Neural crest cell (in vitro differentiated cells): ENCODE measurements around the gene CDH26. TPM values are rescaled to one million over a fixed set of nuclear protein-coding genes. Genes with fewer than 3 reads are reported as not detected.

Experiments used
- DNase-seq: peaks from one replicate; pipeline ENCODE4 v3.0.0; 2021; ENCODE audit warnings: low read depth, mixed read lengths, low spot score
- H3K27ac Mint-ChIP-seq: one replicate; pipeline ENCODE4 v1.8.0; 2021; ENCODE audit warnings: mild to moderate bottlenecking, mixed read lengths; ENCODE audit not compliant: unreplicated experiment
- H3K27me3 Mint-ChIP-seq: 2 replicates; pipeline ENCODE4 v1.8.0; 2021; ENCODE audit warnings: low read depth, mild to moderate bottlenecking, mixed read lengths
- H3K36me3 Mint-ChIP-seq: 2 replicates; pipeline ENCODE4 v1.8.0; 2021; ENCODE audit warnings: low read depth, mild to moderate bottlenecking, mixed read lengths
- H3K4me1 Mint-ChIP-seq: 2 replicates; pipeline ENCODE4 v1.8.0; 2021; ENCODE audit warnings: mixed read lengths
- H3K4me3 Mint-ChIP-seq: one replicate; pipeline ENCODE4 v1.8.0; 2021; ENCODE audit warnings: mild to moderate bottlenecking, mixed read lengths
- H3K9me3 Mint-ChIP-seq: 2 replicates; pipeline ENCODE4 v1.8.0; 2021; ENCODE audit warnings: mixed read lengths
- total RNA-seq: library from RNA; stranded (reverse); gene quantifications from 2 replicates; pipeline ENCODE4 v1.2.1, GENCODE V29; 2021
- TF ChIP-seq, protein P1 (sequence below): fragments of 200-600 bp; sonication (generic); conservative IDR thresholded peaks from 2 replicates; pipeline ENCODE4 v1.5.0; 2021; ENCODE audit warnings: antibody characterized with exemption, mild to moderate bottlenecking

Gene CDH26
- total RNA-seq, 1 donor from 2014 or later, result 0.89 TPM

DNA sequence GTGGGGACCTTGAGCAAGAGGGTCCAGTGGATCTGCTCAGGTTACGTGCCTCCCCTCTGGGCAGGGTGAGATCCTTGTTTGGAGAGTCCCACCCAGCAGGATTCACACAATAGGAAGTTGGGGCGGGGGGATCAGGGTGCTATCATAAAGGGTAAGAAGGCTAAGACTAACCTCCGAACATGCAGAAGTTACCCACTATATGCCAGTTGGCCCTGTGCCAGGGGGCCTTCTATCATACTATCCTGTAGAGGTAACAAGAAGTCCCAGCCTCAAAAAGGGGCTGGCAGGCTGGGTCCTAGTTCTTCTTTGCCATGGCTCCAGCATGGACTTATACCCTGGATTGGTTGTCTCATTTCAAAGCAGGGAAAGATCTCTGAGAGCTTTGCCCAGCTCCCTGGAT, 94.1 kb downstream of the CDH26 start:
- no peak overlapping the region for H3K4me3 Mint-ChIP-seq
- TF ChIP-seq, protein P1, sequence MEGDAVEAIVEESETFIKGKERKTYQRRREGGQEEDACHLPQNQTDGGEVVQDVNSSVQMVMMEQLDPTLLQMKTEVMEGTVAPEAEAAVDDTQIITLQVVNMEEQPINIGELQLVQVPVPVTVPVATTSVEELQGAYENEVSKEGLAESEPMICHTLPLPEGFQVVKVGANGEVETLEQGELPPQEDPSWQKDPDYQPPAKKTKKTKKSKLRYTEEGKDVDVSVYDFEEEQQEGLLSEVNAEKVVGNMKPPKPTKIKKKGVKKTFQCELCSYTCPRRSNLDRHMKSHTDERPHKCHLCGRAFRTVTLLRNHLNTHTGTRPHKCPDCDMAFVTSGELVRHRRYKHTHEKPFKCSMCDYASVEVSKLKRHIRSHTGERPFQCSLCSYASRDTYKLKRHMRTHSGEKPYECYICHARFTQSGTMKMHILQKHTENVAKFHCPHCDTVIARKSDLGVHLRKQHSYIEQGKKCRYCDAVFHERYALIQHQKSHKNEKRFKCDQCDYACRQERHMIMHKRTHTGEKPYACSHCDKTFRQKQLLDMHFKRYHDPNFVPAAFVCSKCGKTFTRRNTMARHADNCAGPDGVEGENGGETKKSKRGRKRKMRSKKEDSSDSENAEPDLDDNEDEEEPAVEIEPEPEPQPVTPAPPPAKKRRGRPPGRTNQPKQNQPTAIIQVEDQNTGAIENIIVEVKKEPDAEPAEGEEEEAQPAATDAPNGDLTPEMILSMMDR, result no peak
- no peak for DNase-seq
- no peak overlapping the region for H3K27ac Mint-ChIP-seq
- no peaks in the 10 kb centered on the region for H3K4me1 Mint-ChIP-seq
- H3K27me3 Mint-ChIP-seq, result peaks cover 2% of the 10 kb centered on the region
- no peaks in the 10 kb centered on the region for H3K36me3 Mint-ChIP-seq
- no peaks in the 10 kb centered on the region for H3K9me3 Mint-ChIP-seq

DNA sequence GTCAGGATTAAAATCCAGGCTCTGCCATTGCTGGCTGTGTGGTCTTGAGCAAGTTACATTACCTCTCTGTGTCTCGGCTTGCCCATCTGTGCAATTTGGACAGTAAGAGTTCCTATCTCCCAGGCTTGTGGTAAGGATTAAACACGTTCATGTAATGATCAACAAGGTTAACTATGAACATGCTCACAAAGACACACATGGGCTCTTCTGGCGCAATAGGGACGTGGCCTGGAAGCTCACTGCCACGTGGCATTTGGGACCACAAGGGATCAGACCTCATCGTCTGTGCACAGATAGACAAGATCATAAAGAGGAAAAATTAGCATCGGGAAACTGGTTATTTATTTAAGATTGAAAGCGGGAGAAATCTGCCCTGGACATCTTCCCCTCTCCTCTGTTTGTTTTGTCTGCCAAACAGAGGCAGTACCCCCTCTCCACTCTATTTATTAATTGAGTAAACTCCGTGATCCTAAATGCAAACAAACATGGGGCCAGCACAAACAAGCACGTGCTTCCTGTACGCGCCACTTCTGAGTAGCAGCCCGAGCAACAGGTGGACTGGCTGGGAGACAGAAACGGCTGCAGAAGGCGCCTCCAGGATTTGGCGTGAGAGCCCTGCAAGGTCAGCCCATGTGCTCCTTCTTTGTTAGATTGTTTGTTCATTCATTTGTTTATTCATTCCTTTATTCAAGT, 95.0 kb downstream of the CDH26 start:
- H3K27me3 Mint-ChIP-seq, result peaks cover 2% of the 10 kb centered on the region
- no peak overlapping the region for H3K4me3 Mint-ChIP-seq
- H3K4me1 Mint-ChIP-seq, result peaks cover 8% of the 10 kb centered on the region
- no peaks in the 10 kb centered on the region for H3K9me3 Mint-ChIP-seq
- no peak for DNase-seq
- no peak overlapping the region for H3K27ac Mint-ChIP-seq
- TF ChIP-seq, protein P1, result no peak
- no peaks in the 10 kb centered on the region for H3K36me3 Mint-ChIP-seq

DNA sequence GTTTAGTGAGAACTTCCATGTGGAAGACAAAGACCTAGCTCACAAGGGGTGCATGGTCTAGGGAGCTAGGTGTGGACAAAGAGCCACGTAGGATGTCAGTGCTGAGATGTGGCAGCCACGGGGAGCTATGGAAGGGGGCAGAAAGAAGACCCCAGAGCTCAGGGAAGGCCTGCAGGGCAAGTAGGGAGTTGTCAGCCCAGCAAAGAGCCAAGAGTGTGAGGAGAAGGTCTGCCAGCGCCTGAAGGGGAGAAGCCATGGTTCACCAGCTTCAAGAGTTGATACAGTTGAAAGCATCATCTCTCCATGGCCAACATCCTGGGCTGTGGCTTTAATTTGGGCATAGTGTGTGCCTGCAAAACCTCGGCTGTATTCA, 95.6 kb downstream of the CDH26 start:
- no peak overlapping the region for H3K27ac Mint-ChIP-seq
- H3K9me3 Mint-ChIP-seq, result no peaks in the 10 kb centered on the region
- H3K4me3 Mint-ChIP-seq, result no peak overlapping the region
- no peak for DNase-seq
- TF ChIP-seq, protein P1, result no peak
- H3K27me3 Mint-ChIP-seq, result peaks cover 2% of the 10 kb centered on the region
- no peaks in the 10 kb centered on the region for H3K36me3 Mint-ChIP-seq
- peaks cover 9% of the 10 kb centered on the region for H3K4me1 Mint-ChIP-seq

DNA sequence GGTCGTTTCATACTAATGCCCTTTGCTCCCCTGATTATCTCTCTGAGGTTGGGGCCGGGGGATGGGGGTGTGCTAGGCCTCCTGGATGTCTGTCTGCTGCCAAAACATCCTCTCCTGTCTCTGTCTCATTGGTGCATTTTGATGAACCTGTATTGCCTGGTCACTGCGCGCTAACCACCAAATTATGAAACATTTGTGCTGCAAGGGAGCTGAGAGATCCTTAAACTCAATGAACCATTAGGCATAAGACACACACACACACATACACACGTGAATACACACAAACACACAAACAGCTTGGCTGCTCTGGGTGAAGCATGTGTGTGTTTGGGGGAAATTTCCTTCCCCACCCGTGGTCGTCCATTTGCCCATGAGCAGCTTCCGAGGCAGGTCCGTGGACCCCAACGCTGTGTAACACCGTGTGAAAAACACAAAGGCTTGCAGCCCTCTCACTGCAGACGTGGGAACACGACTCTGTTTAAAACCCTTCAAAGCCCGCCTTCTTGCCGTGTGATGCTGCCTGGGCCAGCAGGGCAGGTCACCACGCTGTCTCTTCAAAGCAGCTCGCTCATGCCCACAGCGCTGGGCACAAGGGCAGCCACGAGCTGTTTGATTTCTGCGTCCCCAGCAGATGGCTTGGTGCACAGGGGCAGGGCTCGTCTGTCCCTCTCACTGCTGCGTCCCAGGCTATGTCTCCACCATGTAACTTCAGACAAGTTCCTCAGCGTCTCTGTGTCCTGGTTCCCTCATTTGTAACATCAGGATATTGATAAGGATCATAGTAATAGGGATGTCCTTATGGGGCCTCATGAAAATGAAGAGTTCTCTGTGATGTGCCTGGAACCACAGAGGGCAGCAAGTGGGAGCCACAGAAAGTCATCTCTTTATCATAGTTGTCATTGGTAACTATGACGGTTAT, 96.8 kb downstream of the CDH26 start:
- Mint-ChIP-seq H3K4me1 (peaks cover 9% of the 10 kb centered on the region), H3K27me3 (peaks cover 2% of the 10 kb centered on the region), H3K36me3 (no peaks in the 10 kb centered on the region), H3K9me3 (no peaks in the 10 kb centered on the region), H3K4me3 (no peak overlapping the region), H3K27ac (no peak overlapping the region)
- DNase-seq, result no peak
- TF ChIP-seq, protein P1, result no peak

DNA sequence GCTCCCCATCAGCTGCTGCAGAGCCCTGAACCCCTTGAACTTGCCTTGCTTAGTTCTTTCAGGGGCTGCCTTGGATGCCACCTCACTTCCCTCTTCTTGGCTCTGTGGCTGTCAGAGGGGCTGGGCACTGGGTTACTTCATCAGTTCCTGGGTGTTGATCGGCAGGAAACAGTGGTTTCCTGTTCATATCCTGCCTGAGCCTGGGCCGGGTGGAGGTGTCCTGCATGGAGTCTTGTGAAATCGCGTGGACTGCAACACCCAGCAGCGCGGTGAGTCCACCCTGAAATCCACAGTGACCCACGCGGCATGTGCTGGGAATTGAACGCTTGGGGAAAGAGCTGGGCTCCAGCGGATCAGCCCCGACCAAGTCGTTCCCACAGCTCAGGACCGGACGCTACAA, 97.5 kb downstream of the CDH26 start:
- H3K27ac Mint-ChIP-seq, result no peak overlapping the region
- peaks cover 9% of the 10 kb centered on the region for H3K4me1 Mint-ChIP-seq
- DNase-seq, result no peak
- TF ChIP-seq, protein P1, result no peak
- H3K9me3 Mint-ChIP-seq, result no peaks in the 10 kb centered on the region
- no peaks in the 10 kb centered on the region for H3K36me3 Mint-ChIP-seq
- peaks cover 2% of the 10 kb centered on the region for H3K27me3 Mint-ChIP-seq
- no peak overlapping the region for H3K4me3 Mint-ChIP-seq
